Left ventricle myocardium inferior (tissue), 1 donor: ENCODE measurements around the gene HMSD. TPM values are rescaled to one million over a fixed set of nuclear protein-coding genes. Genes with fewer than 3 reads are reported as not detected.
A peak's percentile ranks its signal among the peaks of the same experiment; 100 is the strongest.

ENCODE experiments used
- DNase-seq: peaks from one replicate; pipeline ENCODE4 v3.0.0-alpha.2; 2020
- H3K27ac ChIP-seq: fragments of 200-600 bp; replicated peaks from 2 replicates; pipeline ENCODE4 v1.8.0; 2021
- H3K27me3 ChIP-seq: fragments of 200-600 bp; 2 replicates; pipeline ENCODE4 v1.8.0; 2021; ENCODE audit warnings: low read depth
- H3K36me3 ChIP-seq: fragments of 200-600 bp; 2 replicates; pipeline ENCODE4 v1.8.0; 2021
- H3K4me1 ChIP-seq: fragments of 200-600 bp; 2 replicates; pipeline ENCODE4 v1.8.0; 2021
- H3K4me3 ChIP-seq: fragments of 200-600 bp; 2 replicates; pipeline ENCODE4 v1.8.0; 2021; ENCODE audit warnings: mild to moderate bottlenecking, moderate library complexity
- H3K9me3 ChIP-seq: fragments of 200-600 bp; replicated peaks from 2 replicates; pipeline ENCODE4 v1.8.0; 2021
- CTCF ChIP-seq: fragments of 200-600 bp; IDR thresholded peaks from 2 replicates; pipeline ENCODE4 v1.8.0; 2021; ENCODE audit warnings: antibody characterized with exemption, mild to moderate bottlenecking, borderline replicate concordance
- intact Hi-C: fragments of 100-400 bp; cut with micrococcal nuclease; formaldehyde crosslinking; loops from one replicate; pipeline ENCODE4 v1.11.0; 2022
- total RNA-seq: library from RNA; stranded (reverse); fragmentation: NEBNext Ultra II Directional; extraction: Animal tissue kit (Norgen Biotek cat#: 25700); gene quantifications from one replicate; pipeline ENCODE4 v1.2.1, GENCODE V29; 2021
- donor health status: DM: no; HTN: yes; CAD: no; lungs with severe emphysema.

HMSD gene
- total RNA-seq, 1 donor from 2014 or later: not detected

- Histone ChIP-seq H3K9me3 (no peaks in the 10 kb centered on the region), H3K27ac (peak within 1 kb of the TSS; percentile 95), H3K4me1 (peaks cover 19% of the 10 kb centered on the region), H3K36me3 (no peaks in the 10 kb centered on the region), H3K27me3 (no peaks in the 10 kb centered on the region), H3K4me3 (peak within 1 kb of the TSS; percentile 90)
- peak; percentile 93 for DNase-seq
- no peak for TF ChIP-seq CTCF
- intact Hi-C loops: no loop called here
Observed at GRCh38 chr18:63969942-63970808, 21.1 kb downstream of the HMSD start, which contains the start of gene SERPINB8. SERPINB8 (plus strand) TSS chr18:63970081; CDS start chr18:63978309, 8,228 bp downstream.

DNA sequence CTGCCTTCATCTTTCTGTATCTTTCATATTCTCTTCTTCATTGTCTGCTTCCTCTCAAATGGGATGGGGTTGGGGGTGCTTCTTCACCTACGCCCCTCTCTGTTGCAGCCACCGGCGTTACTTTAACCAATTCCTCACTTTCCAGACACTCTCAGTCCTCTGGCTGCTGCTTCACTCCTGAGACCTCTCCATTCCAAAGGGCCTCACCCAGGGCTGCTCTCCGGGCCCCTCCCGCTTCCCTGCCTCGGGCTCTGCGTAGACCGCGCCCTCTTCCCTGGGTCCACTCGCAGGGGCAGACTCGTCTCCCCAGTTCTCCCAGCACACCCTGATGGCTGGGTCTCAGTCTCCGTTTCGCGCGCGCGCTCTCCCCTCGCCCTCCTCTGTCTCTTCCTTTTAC, 21.7 kb downstream of the HMSD start:
- H3K27ac ChIP-seq: peak overlapping the region; percentile 95
- TF ChIP-seq CTCF: no peak
- DNase-seq: peak; percentile 41

GRCh38 chr18:63971320-63972001, 22.4 kb downstream of the HMSD start:
- Histone ChIP-seq H3K9me3 (no peaks in the 10 kb centered on the region), H3K4me1 (peaks cover 19% of the 10 kb centered on the region), H3K36me3 (no peaks in the 10 kb centered on the region), H3K4me3 (peak overlapping the region; percentile 90), H3K27me3 (no peaks in the 10 kb centered on the region), H3K27ac (peak overlapping the region; percentile 95)
- intact Hi-C loops: no loop called here
- no peak for DNase-seq
- no peak for TF ChIP-seq CTCF

More for the DNA sequence above, 21.7 kb downstream of the HMSD start:
- H3K4me1 ChIP-seq: peaks cover 19% of the 10 kb centered on the region
- H3K36me3 ChIP-seq: no peaks in the 10 kb centered on the region
- intact Hi-C loops: no loop called here
- no peaks in the 10 kb centered on the region for H3K27me3 ChIP-seq
- H3K4me3 ChIP-seq: peak overlapping the region; percentile 90
- H3K9me3 ChIP-seq: no peaks in the 10 kb centered on the region

- no peak for DNase-seq
- TF ChIP-seq CTCF: no peak
- Histone ChIP-seq H3K9me3 (no peaks in the 10 kb centered on the region), H3K4me1 (peaks cover 19% of the 10 kb centered on the region), H3K27ac (no peak overlapping the region), H3K27me3 (no peaks in the 10 kb centered on the region), H3K4me3 (no peak overlapping the region), H3K36me3 (no peaks in the 10 kb centered on the region)
- intact Hi-C loops: no loop called here
Observed at GRCh38 chr18:63972002-63972376, 22.9 kb downstream of the HMSD start.

- Histone ChIP-seq H3K36me3 (no peaks in the 10 kb centered on the region), H3K27me3 (no peaks in the 10 kb centered on the region), H3K4me1 (peaks cover 16% of the 10 kb centered on the region), H3K9me3 (no peaks in the 10 kb centered on the region), H3K4me3 (no peak overlapping the region), H3K27ac (no peak overlapping the region)
- peak; percentile 14 for TF ChIP-seq CTCF
- intact Hi-C loops: no loop called here
- DNase-seq: no peak
Observed at GRCh38 chr18:63974991-63975390, 25.9 kb downstream of the HMSD start.
